NCI-H748 treated with DMSO at 0.1 percent for 48 hours (cell line): ENCODE data around the gene SERP1.

Source experiments
- DNase-seq: peaks from one replicate; lab custom pipeline; 2025; lab: John Stamatoyannopoulos, UW

The SERP1 gene

GRCh38 chr3:150546226-150547044, at the start of gene SERP1, which contains the start of gene EIF2A:
SERP1 (minus strand) TSS chr3:150546496; CDS start chr3:150546135, 361 bp downstream.
EIF2A (plus strand) TSS chr3:150546787; CDS start chr3:150546803, 16 bp downstream.
- peak; percentile 83 for DNase-seq

- no peak for DNase-seq
Measured at GRCh38 chr3:150594150-150594549, 47.9 kb upstream of the SERP1 start.

GRCh38 chr3:150589759-150590158, 43.5 kb upstream of the SERP1 start:
- no peak for DNase-seq

- no peak for DNase-seq
Measured at GRCh38 chr3:150588027-150588830, 41.9 kb upstream of the SERP1 start.

GRCh38 chr3:150583028-150583427, 36.7 kb upstream of the SERP1 start:
- no peak for DNase-seq

- DNase-seq = no peak
Measured at GRCh38 chr3:150582620-150583019, 36.3 kb upstream of the SERP1 start.

GRCh38 chr3:150581174-150581573, 34.9 kb upstream of the SERP1 start:
- no peak for DNase-seq

- no peak for DNase-seq
Measured at GRCh38 chr3:150577855-150578254, 31.6 kb upstream of the SERP1 start.

GRCh38 chr3:150567328-150567727, 21.0 kb upstream of the SERP1 start:
- DNase-seq = no peak

GRCh38 chr3:150564243-150564642, 17.9 kb upstream of the SERP1 start:
- DNase-seq = no peak

GRCh38 chr3:150557725-150558124, 11.4 kb upstream of the SERP1 start:
- DNase-seq = no peak

GRCh38 chr3:150556792-150557191, 10.5 kb upstream of the SERP1 start:
- no peak for DNase-seq

- no peak for DNase-seq
Measured at GRCh38 chr3:150555859-150556436, 9.7 kb upstream of the SERP1 start.

GRCh38 chr3:150547045-150547741, 897 bp upstream of the SERP1 start:
- DNase-seq = no peak

GRCh38 chr3:150545419-150546225, 674 bp downstream of the SERP1 start:
- no peak for DNase-seq

- DNase-seq = no peak
Measured at GRCh38 chr3:150544726-150545125, 1.6 kb downstream of the SERP1 start.

- DNase-seq = no peak
Measured at GRCh38 chr3:150544041-150544440, 2.3 kb downstream of the SERP1 start.

GRCh38 chr3:150543531-150543930, 2.8 kb downstream of the SERP1 start:
- no peak for DNase-seq

GRCh38 chr3:150543128-150543527, 3.2 kb downstream of the SERP1 start:
- DNase-seq = no peak

GRCh38 chr3:150540991-150541390, 5.3 kb downstream of the SERP1 start:
- no peak for DNase-seq

- DNase-seq = no peak
Measured at GRCh38 chr3:150540297-150540696, 6.0 kb downstream of the SERP1 start.
